Activated naive CD4-positive, alpha-beta T cell treated with anti-CD3 and anti-CD28 coated beads for 36 hours (primary cell): ENCODE results near the gene N4BP2L1. TPM values are rescaled to one million over a fixed set of nuclear protein-coding genes. Genes with fewer than 3 reads are reported as not detected.
"Not testable (repeated sequence)": the region's sequence is repeated elsewhere in the genome, so short reads cannot be mapped to it uniquely, and the experiment has no call there.

Experiments used
- CTCF ChIA-PET: fragments of 350-600 bp; sonication (Branson Sonifier 250); formaldehyde crosslinking; loops from one replicate; lab custom pipeline; 2021; ENCODE audit warnings: antibody characterized with exemption; lab: Charles Lee
- DNase-seq: peaks from one replicate; pipeline ENCODE4 v3.0.0-alpha.2; 2020
- H3K27ac Mint-ChIP-seq: one replicate; pipeline ENCODE4 v1.8.0; 2021; ENCODE audit warnings: mild to moderate bottlenecking, mixed read lengths
- H3K27me3 Mint-ChIP-seq: one replicate; pipeline ENCODE4 v1.8.0; 2021; ENCODE audit warnings: low read depth, mixed read lengths
- H3K36me3 Mint-ChIP-seq: one replicate; pipeline ENCODE4 v1.8.0; 2021; ENCODE audit warnings: low read depth, mixed read lengths
- H3K4me1 Mint-ChIP-seq: one replicate; pipeline ENCODE4 v1.8.0; 2021; ENCODE audit warnings: low read depth, mixed read lengths
- H3K4me3 Mint-ChIP-seq: one replicate; pipeline ENCODE4 v1.8.0; 2021; ENCODE audit warnings: mild to moderate bottlenecking, moderate library complexity, mixed read lengths
- H3K9me3 Mint-ChIP-seq: one replicate; pipeline ENCODE4 v1.8.0; 2021; ENCODE audit warnings: mixed read lengths
- intact Hi-C: fragments of 100-400 bp; cut with micrococcal nuclease; formaldehyde crosslinking; loops from one replicate; pipeline ENCODE4 v1.15.1; 2023
- total RNA-seq, 2 experiments: library from RNA; stranded (reverse); gene quantifications; one replicate each; pipeline ENCODE4 v1.2.3, GENCODE V29; 2021

Gene N4BP2L1
- total RNA-seq, 2 experiments from 2014 or later: 22.6 TPM

GRCh38 chr13:32383836-32384618 lies 43.9 kb downstream of the N4BP2L1 start:
- H3K4me3 Mint-ChIP-seq: no peak overlapping the region
- no peak for DNase-seq
- CTCF ChIA-PET: no interaction called here
- intact Hi-C loops: no loop called here
- H3K4me1 Mint-ChIP-seq: no peaks in the 10 kb centered on the region
- peaks cover 14% of the 10 kb centered on the region for H3K36me3 Mint-ChIP-seq
- H3K9me3 Mint-ChIP-seq: no peaks in the 10 kb centered on the region
- no peak overlapping the region for H3K27ac Mint-ChIP-seq
- no peaks in the 10 kb centered on the region for H3K27me3 Mint-ChIP-seq

GRCh38 chr13:32381539-32381938 lies 46.4 kb downstream of the N4BP2L1 start:
- Mint-ChIP-seq H3K27ac (no peak overlapping the region), H3K4me3 (no peak overlapping the region), H3K36me3 (peaks cover 12% of the 10 kb centered on the region), H3K9me3 (no peaks in the 10 kb centered on the region), H3K27me3 (no peaks in the 10 kb centered on the region), H3K4me1 (no peaks in the 10 kb centered on the region)
- intact Hi-C loops: loop anchor here (1.0 kb wide), 2 partner anchors 62 to 200 kb away; no protein-coding TSS in a partner anchor
- DNase-seq: peak; percentile 10
- CTCF ChIA-PET: interaction anchor here (2.6 kb wide), 1 partner anchor 200 kb away, joined by 10 read pairs; no protein-coding TSS in a partner anchor

- DNase-seq: no peak
- no peaks in the 10 kb centered on the region for H3K27me3 Mint-ChIP-seq
- no peak overlapping the region for H3K4me3 Mint-ChIP-seq
- H3K36me3 Mint-ChIP-seq: peaks cover 31% of the 10 kb centered on the region
- no peak overlapping the region for H3K27ac Mint-ChIP-seq
- CTCF ChIA-PET: interaction anchor here (0.9 kb wide), 1 partner anchor 203 kb away, joined by 3 read pairs; no protein-coding TSS in a partner anchor
- no peaks in the 10 kb centered on the region for H3K4me1 Mint-ChIP-seq
- intact Hi-C loops: no loop called here
- no peaks in the 10 kb centered on the region for H3K9me3 Mint-ChIP-seq
These were observed 49.9 kb downstream of the N4BP2L1 start for GRCh38 chr13:32378012-32378411.

GRCh38 chr13:32376642-32377415 lies 51.1 kb downstream of the N4BP2L1 start:
- intact Hi-C loops: no loop called here
- no peak for DNase-seq
- H3K27me3 Mint-ChIP-seq: no peaks in the 10 kb centered on the region
- no peaks in the 10 kb centered on the region for H3K4me1 Mint-ChIP-seq
- H3K4me3 Mint-ChIP-seq: no peak overlapping the region
- no peaks in the 10 kb centered on the region for H3K9me3 Mint-ChIP-seq
- H3K27ac Mint-ChIP-seq: no peak overlapping the region
- H3K36me3 Mint-ChIP-seq: peaks cover 41% of the 10 kb centered on the region
- CTCF ChIA-PET: interaction anchor here (0.9 kb wide), 1 partner anchor 204 kb away, joined by 3 read pairs; no protein-coding TSS in a partner anchor

GRCh38 chr13:32370805-32371204 lies 57.1 kb downstream of the N4BP2L1 start:
- Mint-ChIP-seq H3K9me3 (no peaks in the 10 kb centered on the region), H3K36me3 (peaks cover 48% of the 10 kb centered on the region), H3K4me1 (no peaks in the 10 kb centered on the region), H3K27ac (no peak overlapping the region), H3K27me3 (no peaks in the 10 kb centered on the region), H3K4me3 (no peak overlapping the region)
- intact Hi-C loops: no loop called here
- no peak for DNase-seq
- CTCF ChIA-PET: no interaction called here

GRCh38 chr13:32362574-32362973 lies 65.4 kb downstream of the N4BP2L1 start:
- Mint-ChIP-seq H3K27ac (no peak overlapping the region), H3K4me1 (no peaks in the 10 kb centered on the region), H3K4me3 (no peak overlapping the region), H3K36me3 (peaks cover 34% of the 10 kb centered on the region), H3K27me3 (no peaks in the 10 kb centered on the region), H3K9me3 (no peaks in the 10 kb centered on the region)
- DNase-seq: no peak
- intact Hi-C loops: no loop called here
- CTCF ChIA-PET: interaction anchor here (0.6 to 0.7 kb wide), 2 partner anchors 53 to 440 kb away, joined by 3 read pairs; no protein-coding TSS in a partner anchor

- H3K9me3 Mint-ChIP-seq, H3K4me1 Mint-ChIP-seq, H3K4me3 Mint-ChIP-seq, H3K27me3 Mint-ChIP-seq, H3K27ac Mint-ChIP-seq, intact Hi-C loops, DNase-seq: not testable (repeated sequence)
- CTCF ChIA-PET: interaction anchor here (0.6 kb wide), 1 partner anchor 91 kb away, joined by 3 read pairs; no protein-coding TSS in a partner anchor
- peaks cover 38% of the 10 kb centered on the region for H3K36me3 Mint-ChIP-seq
These were observed 72.0 kb downstream of the N4BP2L1 start for GRCh38 chr13:32355935-32356334.

GRCh38 chr13:32354040-32354439 lies 73.9 kb downstream of the N4BP2L1 start:
- Mint-ChIP-seq H3K36me3 (peaks cover 46% of the 10 kb centered on the region), H3K27me3 (no peaks in the 10 kb centered on the region), H3K9me3 (no peaks in the 10 kb centered on the region), H3K4me3 (no peak overlapping the region), H3K27ac (no peak overlapping the region), H3K4me1 (no peaks in the 10 kb centered on the region)
- intact Hi-C loops: no loop called here
- no peak for DNase-seq
- CTCF ChIA-PET: no interaction called here

GRCh38 chr13:32350839-32351441 lies 77.0 kb downstream of the N4BP2L1 start:
- DNase-seq, H3K4me1 Mint-ChIP-seq, H3K27me3 Mint-ChIP-seq, intact Hi-C loops, H3K4me3 Mint-ChIP-seq, H3K9me3 Mint-ChIP-seq, H3K27ac Mint-ChIP-seq: not testable (repeated sequence)
- CTCF ChIA-PET: interaction anchor here (0.7 kb wide), 1 partner anchor 209 kb away, joined by 3 read pairs; no protein-coding TSS in a partner anchor
- H3K36me3 Mint-ChIP-seq: peaks cover 42% of the 10 kb centered on the region

Other genes with a start within 250 kb of the N4BP2L1 start
- not detected for gene ZAR1L, start 112.8 kb downstream of the N4BP2L1 start, total RNA-seq
- 10 to 100 TPM; 17.3 to 21.3 TPM for gene BRCA2, start 112.6 kb downstream of the N4BP2L1 start, total RNA-seq
- gene N4BP2L2, start 110.7 kb upstream of the N4BP2L1 start, total RNA-seq: 10 to 100 TPM; 81.1 to 82.3 TPM
- 10 to 100 TPM; 48.0 to 51.6 TPM for gene PDS5B, start 158.3 kb upstream of the N4BP2L1 start, total RNA-seq